ENCODE results near the gene PHF8.

- TF ChIP-seq CTCF (IDR thresholded peaks at IDR 0.05) (no peak), POLR2A (IDR thresholded peaks at IDR 0.05) (no peak)
Observed at GRCh38 chrX:54066841-54067240, 22.6 kb upstream of the PHF8 start.

Measured in right lobe of liver (tissue), 4 donors.